Muscle layer of duodenum (tissue), 2 donors: ENCODE results near the gene NPFF.
A peak's percentile ranks its signal among the peaks of the same experiment; 100 is the strongest.
"Not testable (repeated sequence)": the region's sequence is repeated elsewhere in the genome, so short reads cannot be mapped to it uniquely, and the experiment has no call there.

Source experiments
- H3K27ac ChIP-seq: one replicate; pipeline ENCODE4 v1.7.0; 2013; ENCODE audit warnings: mild to moderate bottlenecking, low read length
- H3K27me3 ChIP-seq: one replicate; pipeline ENCODE4 v1.7.0; 2013; ENCODE audit warnings: low read depth, mild to moderate bottlenecking, control low read depth, low read length
- H3K36me3 ChIP-seq, 2 donors: one replicate each; pipeline ENCODE4 v1.7.0; 2013; ENCODE audit warnings: low read length in 2 of 2, control low read depth in 1 of 2, mild to moderate bottlenecking in 1 of 2; ENCODE audit not compliant: insufficient read depth in 2 of 2, control insufficient read depth in 1 of 2
- H3K4me1 ChIP-seq, 2 donors: one replicate each; pipeline ENCODE4 v1.7.0; 2013; ENCODE audit warnings: low read length in 2 of 2, mild to moderate bottlenecking in 2 of 2, control low read depth in 1 of 2, moderate library complexity in 1 of 2; ENCODE audit not compliant: insufficient read depth in 2 of 2, control insufficient read depth in 1 of 2
- H3K4me3 ChIP-seq, 2 donors: one replicate each; pipeline ENCODE4 v1.7.0; 2013; ENCODE audit warnings: low read length in 2 of 2, low read depth in 1 of 2, mild to moderate bottlenecking in 1 of 2
- H3K9me3 ChIP-seq, 2 donors: one replicate each; pipeline ENCODE4 v1.7.0; 2013; ENCODE audit warnings: low read length in 2 of 2, control low read depth in 1 of 2, mild to moderate bottlenecking in 1 of 2; ENCODE audit not compliant: control insufficient read depth in 1 of 2
- donor health status: healthy.

The NPFF gene

GRCh38 chr12:53506881-53507602, at the start of gene NPFF:
Gene NPFF (minus strand): TSS chr12:53507484. CDS start chr12:53507474, 10 bp downstream.
- Histone ChIP-seq H3K27me3 (no peaks in the 10 kb centered on the region), H3K27ac (no peak within 1 kb of the TSS), H3K4me3 (no peak within 1 kb of the TSS), H3K36me3 (peaks cover 24 to 49% of the 10 kb centered on the region in 2 donors), H3K4me1 (peaks cover 2 to 19% of the 10 kb centered on the region in 2 donors), H3K9me3 (no peaks in the 10 kb centered on the region)

GRCh38 chr12:53552361-53553327, 45.4 kb upstream of the NPFF start:
- Histone ChIP-seq H3K4me3 (no peak overlapping the region), H3K9me3 (no peaks in the 10 kb centered on the region), H3K27ac (no peak overlapping the region), H3K27me3 (no peaks in the 10 kb centered on the region), H3K4me1 (peaks cover 0 to 16% of the 10 kb centered on the region in 2 donors), H3K36me3 (peaks cover 5 to 18% of the 10 kb centered on the region in 2 donors)

- Histone ChIP-seq H3K4me1 (peaks cover 0 to 16% of the 10 kb centered on the region in 2 donors), H3K9me3 (no peaks in the 10 kb centered on the region), H3K27ac (no peak overlapping the region), H3K27me3 (no peaks in the 10 kb centered on the region), H3K36me3 (peaks cover 5 to 18% of the 10 kb centered on the region in 2 donors), H3K4me3 (no peak overlapping the region)
These were observed 44.6 kb upstream of the NPFF start for GRCh38 chr12:53551889-53552291.

GRCh38 chr12:53550595-53550994, 43.3 kb upstream of the NPFF start:
- peaks cover 0 to 16% of the 10 kb centered on the region in 2 donors for H3K4me1 ChIP-seq
- H3K36me3 ChIP-seq: peaks cover 5 to 18% of the 10 kb centered on the region in 2 donors
- no peak overlapping the region for H3K27ac ChIP-seq
- no peaks in the 10 kb centered on the region for H3K27me3 ChIP-seq
- no peaks in the 10 kb centered on the region for H3K9me3 ChIP-seq
- H3K4me3 ChIP-seq: no peak overlapping the region

GRCh38 chr12:53550131-53550530, 42.8 kb upstream of the NPFF start:
- peaks cover 5 to 18% of the 10 kb centered on the region in 2 donors for H3K36me3 ChIP-seq
- not testable (repeated sequence) for H3K9me3 ChIP-seq, H3K4me3 ChIP-seq, H3K27ac ChIP-seq, H3K27me3 ChIP-seq
- H3K4me1 ChIP-seq: peaks cover 0 to 18% of the 10 kb centered on the region in 2 donors

GRCh38 chr12:53548354-53548753, 41.1 kb upstream of the NPFF start:
- not testable (repeated sequence) for H3K27me3 ChIP-seq, H3K27ac ChIP-seq, H3K9me3 ChIP-seq, H3K4me3 ChIP-seq
- Histone ChIP-seq H3K36me3 (peaks cover 5 to 18% of the 10 kb centered on the region in 2 donors), H3K4me1 (peaks cover 8 to 33% of the 10 kb centered on the region in 2 donors)

GRCh38 chr12:53543539-53543938, 36.3 kb upstream of the NPFF start:
- H3K9me3 ChIP-seq: no peaks in the 10 kb centered on the region
- H3K4me1 ChIP-seq: peaks cover 16 to 19% of the 10 kb centered on the region in 2 donors
- H3K27me3 ChIP-seq: no peaks in the 10 kb centered on the region
- no peak overlapping the region for H3K4me3 ChIP-seq
- peak overlapping the region; percentile 78 for H3K27ac ChIP-seq
- H3K36me3 ChIP-seq: peaks cover 13 to 35% of the 10 kb centered on the region in 2 donors

- Histone ChIP-seq H3K27me3 (no peaks in the 10 kb centered on the region), H3K9me3 (no peaks in the 10 kb centered on the region), H3K36me3 (peaks cover 35 to 63% of the 10 kb centered on the region in 2 donors), H3K27ac (no peak overlapping the region), H3K4me3 (no peak overlapping the region), H3K4me1 (peaks cover 13 to 16% of the 10 kb centered on the region in 2 donors)
These were observed 32.2 kb upstream of the NPFF start for GRCh38 chr12:53539526-53539925.

GRCh38 chr12:53538209-53538689, 31.0 kb upstream of the NPFF start:
- no peaks in the 10 kb centered on the region for H3K9me3 ChIP-seq
- peaks cover 44 to 75% of the 10 kb centered on the region in 2 donors for H3K36me3 ChIP-seq
- H3K27me3 ChIP-seq: no peaks in the 10 kb centered on the region
- peak overlapping the region; percentile 53 for H3K27ac ChIP-seq
- H3K4me3 ChIP-seq: no peak overlapping the region
- peaks cover 1 to 11% of the 10 kb centered on the region in 2 donors for H3K4me1 ChIP-seq

GRCh38 chr12:53536962-53537361, 29.7 kb upstream of the NPFF start:
- H3K4me3 ChIP-seq: no peak overlapping the region
- H3K27me3 ChIP-seq: no peaks in the 10 kb centered on the region
- no peak overlapping the region for H3K27ac ChIP-seq
- H3K4me1 ChIP-seq: peaks cover 0 to 11% of the 10 kb centered on the region in 2 donors
- H3K36me3 ChIP-seq: peaks cover 53 to 84% of the 10 kb centered on the region in 2 donors
- no peaks in the 10 kb centered on the region for H3K9me3 ChIP-seq

- Histone ChIP-seq H3K36me3 (peaks cover 56 to 81% of the 10 kb centered on the region in 2 donors), H3K27ac (no peak overlapping the region), H3K4me1 (peaks cover 0 to 3% of the 10 kb centered on the region in 2 donors)
These were observed 26.2 kb upstream of the NPFF start for GRCh38 chr12:53533471-53533870.

More at GRCh38 chr12:53533471-53533870, 26.2 kb upstream of the NPFF start:
- H3K9me3 ChIP-seq: no peaks in the 10 kb centered on the region
- no peak overlapping the region for H3K4me3 ChIP-seq
- H3K27me3 ChIP-seq: no peaks in the 10 kb centered on the region
